Measurements from ENCODE around the gene SLC30A7. TPM values are rescaled to one million over a fixed set of nuclear protein-coding genes. Genes with fewer than 3 reads are reported as not detected.

Gene SLC30A7
- polyA plus RNA-seq, 3 donors = 15.4 to 20.9 (median 18.4) TPM

DNA sequence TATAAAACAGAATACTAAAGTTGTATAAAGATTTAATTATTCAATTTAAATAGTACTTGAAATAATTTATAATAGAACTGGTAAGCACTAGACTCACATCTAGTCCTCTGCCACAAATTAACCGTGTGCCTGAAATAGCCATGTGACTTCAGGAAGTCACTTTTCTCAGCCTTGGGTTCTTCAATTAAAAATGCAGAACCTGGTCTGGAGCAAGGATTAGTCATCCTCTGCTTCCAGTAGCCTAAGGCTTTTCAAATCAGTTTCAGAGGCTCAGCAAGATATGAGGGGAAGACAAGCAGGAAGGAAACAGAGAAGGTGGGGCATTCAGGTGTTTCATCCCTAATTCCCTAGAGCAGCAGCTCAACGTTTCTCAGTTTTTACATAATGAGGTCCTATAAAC lies 106.7 kb downstream of the SLC30A7 start:
- DNase-seq (ENCODE audit: extremely low read depth in 1 of 11, low read depth in 9 of 11, low spot score in 4 of 11) = no peak

DNA sequence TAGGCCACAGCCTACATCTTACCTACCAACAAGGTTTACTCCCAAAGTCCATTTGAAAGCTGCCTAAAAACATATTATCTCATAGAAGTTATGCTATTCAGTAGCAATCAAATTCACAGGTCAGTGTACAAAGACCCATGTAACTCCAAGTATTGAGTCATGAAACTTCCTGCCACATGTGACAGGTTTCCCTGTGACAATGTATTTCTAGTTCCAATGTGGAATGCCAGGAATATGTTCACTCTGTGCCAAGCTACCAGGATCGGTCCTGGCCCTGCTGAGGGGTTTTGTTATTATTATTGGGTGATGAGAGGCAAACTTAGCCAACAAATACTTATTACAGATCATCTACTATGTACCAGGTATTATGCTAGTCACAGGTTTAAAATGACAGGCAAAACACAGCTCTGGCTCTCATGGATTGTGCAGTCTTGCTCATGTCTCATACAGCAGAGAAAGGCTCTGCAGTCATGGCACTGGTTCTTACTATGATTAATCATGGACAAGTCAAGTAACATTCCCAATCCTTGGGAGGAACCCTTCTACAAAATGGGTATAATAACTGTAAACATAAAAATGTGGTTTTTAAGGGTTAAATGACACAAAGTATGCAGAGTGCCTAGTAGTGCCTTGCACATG lies 107.2 kb downstream of the SLC30A7 start:
- DNase-seq (ENCODE audit: extremely low read depth in 1 of 11, low read depth in 9 of 11, low spot score in 4 of 11) = no peak

DNA sequence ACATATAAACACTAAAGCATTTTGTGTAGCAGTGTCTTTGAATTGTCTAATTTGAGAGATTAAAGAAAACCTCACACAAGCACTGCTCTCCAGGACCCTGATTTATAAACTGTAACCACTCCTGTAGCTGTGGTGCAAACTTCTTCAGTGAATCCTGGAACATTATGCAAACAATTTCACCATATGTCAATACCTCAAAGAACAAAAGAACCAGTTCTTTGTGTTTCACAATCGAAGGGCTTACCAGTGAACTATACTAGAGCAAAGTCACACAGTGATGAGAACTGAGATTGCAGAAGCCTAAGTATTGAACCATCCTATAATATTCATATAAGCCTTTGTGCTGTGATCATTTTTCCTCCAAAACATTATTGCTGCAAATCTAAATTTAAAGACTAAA lies 108.2 kb downstream of the SLC30A7 start:
- no peak for DNase-seq (ENCODE audit: extremely low read depth in 1 of 11, low read depth in 9 of 11, low spot score in 4 of 11)

DNA sequence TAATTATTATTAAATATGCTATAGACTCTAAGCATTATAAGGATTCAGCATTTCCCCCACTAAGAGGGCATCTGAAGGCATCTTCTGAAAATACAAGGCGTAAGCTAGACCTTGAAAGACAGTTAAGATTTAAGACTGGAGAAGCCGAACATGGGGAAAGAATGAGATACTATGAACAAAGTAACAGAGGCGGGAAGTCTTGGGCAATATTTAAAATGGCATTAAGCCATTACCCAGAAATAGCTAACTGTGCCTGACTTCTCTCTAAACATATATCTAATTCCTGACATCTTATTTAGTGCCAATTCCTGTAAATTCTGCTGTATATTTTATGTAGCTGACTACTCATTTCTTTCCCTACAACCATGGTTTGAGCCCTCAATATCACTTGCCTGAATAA lies 108.8 kb downstream of the SLC30A7 start:
- no peak for DNase-seq (ENCODE audit: extremely low read depth in 1 of 11, low read depth in 9 of 11, low spot score in 4 of 11)

DNA sequence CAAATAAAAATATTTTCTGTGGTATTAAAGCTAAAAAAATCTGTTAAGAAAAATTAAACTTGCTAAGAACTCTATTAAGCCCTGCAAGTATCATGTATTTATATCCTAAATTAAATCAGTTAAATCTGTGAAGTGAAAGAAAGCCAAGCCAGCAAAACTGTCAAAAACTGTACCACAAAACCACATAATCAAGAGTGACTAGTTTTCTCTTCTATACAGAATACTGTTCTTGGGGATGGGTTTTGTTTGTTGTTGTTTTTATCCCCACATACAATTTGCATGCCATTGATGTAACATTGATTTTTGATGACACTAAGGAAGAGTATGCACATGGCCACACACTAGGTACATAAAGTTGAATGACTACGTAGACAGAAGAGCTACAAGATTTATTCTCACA lies 109.3 kb downstream of the SLC30A7 start:
- no peak for DNase-seq (ENCODE audit: extremely low read depth in 1 of 11, low read depth in 9 of 11, low spot score in 4 of 11)

DNA sequence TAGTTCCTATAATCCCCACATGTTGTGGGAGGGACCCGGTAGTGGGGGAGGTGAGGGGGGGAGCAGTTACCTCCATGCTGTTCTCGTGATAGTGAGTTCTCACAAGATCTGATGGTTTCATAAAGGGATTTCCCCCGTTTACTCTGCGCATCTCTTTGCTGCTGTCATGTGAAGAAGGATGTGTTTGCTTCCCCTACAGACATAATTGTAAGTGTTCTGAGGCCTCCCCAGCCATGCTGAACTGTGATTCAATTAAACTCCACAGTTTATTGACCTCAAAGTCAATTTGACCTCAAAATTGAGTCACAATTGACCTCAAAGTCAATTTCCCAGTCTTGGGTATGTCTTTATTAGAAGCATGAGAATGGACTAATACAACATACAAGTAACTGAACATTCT lies 110.0 kb downstream of the SLC30A7 start:
- DNase-seq (ENCODE audit: extremely low read depth in 1 of 11, low read depth in 9 of 11, low spot score in 4 of 11) = no peak

DNA sequence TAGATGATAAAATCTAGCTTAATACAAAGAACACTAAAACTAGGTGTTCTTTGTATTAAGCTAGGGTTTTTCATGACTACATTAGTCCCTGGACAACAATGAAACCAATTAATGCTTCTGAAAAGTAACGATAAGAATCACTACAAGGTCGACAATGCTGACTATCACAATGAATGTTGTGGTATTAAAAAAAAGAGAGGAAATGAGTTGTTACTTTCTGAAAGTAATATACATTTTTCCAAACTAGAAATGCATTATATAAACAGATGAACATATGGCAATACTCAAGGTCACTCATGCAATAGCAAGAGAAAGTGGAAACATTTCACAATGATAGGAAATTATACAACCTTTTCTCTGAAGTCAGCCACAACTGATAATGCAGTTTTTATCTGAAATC lies 110.7 kb downstream of the SLC30A7 start:
- no peak for DNase-seq (ENCODE audit: extremely low read depth in 1 of 11, low read depth in 9 of 11, low spot score in 4 of 11)

DNA sequence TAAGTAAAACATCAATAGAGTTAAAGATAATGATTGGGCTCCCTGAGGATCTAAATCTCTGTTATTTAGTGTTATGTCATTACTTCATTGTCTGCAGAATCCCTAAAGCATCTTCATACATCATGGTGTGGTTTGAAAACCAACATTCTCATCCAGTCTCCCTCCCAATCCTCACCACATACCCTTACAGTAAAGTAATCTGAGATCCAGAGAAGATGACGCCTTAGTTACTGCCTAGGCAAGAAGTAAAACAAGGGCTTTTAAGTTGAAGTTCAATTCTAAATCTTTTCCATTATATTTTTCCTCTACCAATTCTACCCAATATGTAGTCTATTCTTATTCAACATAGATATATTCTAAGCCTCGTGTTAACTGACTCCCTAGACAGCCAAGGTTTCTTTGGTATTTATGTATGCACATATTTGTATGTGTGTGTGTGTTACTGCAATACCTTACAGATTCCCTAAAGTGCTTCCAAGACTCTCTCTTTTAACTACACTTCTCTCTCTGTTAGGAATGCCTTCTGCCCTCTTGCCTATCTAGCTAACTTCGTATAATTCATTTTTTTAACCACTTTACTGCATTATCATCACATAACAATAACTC lies 112.4 kb downstream of the SLC30A7 start:
- DNase-seq (ENCODE audit: extremely low read depth in 1 of 11, low read depth in 9 of 11, low spot score in 4 of 11) = no peak

DNA sequence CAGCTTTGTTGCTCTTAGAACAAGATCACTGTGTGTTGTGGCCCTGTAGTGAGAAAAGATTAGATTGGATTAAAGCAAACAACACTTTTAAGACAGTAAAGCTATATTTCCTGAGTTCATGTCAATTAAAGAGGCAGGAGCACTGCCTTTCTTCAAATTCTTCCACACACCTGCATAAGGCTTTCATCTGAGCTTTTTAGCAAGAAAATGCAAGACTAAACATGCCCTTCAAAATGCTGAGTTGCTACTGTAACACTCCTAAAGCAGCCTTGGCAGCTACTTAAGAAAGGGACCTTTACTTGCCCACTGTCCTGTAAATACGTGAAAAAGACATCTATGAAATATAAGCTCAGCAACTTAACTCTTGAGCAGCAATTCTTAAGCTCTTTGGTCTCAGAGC lies 117.9 kb downstream of the SLC30A7 start:
- no peak for DNase-seq (ENCODE audit: extremely low read depth in 1 of 11, low read depth in 9 of 11, low spot score in 4 of 11)

DNA sequence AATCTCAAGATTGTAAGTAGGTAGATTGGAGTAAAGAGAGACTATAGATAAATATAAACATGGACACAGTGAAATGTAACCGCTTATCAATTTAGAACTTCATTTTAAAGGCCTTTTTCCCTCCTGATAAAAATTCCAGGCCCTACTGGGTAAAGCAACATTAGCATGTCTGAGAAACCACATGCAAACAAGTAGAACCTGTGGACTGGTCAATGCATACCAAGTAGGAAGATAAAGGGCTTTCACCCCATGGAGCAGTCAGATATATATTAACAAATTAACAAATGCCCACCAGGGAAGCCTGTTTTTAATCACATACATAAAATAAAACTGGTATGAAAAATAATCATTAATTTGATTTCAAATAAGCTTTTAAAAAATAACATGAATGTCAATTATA lies 121.6 kb downstream of the SLC30A7 start:
- DNase-seq (ENCODE audit: extremely low read depth in 1 of 11, low read depth in 9 of 11, low spot score in 4 of 11) = no peak

DNA sequence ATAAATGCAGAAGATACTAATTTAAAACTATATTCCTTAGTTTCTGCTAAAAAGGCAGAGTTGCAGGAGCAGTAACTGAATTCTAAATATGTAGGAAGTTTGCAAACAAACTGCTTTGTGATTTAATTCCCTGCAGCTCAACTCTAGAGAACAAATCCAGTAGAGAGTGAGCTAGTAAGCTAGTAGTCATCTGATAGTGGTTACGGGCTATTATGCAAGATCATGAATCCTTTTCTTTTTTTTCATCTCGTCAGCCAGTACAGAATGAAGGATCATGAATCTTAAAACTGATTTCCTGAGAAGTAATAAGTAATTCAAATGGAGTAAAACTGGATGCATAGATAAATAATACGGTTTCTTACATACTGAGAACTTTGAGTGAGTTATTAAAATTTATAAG lies 126.4 kb downstream of the SLC30A7 start:
- no peak for DNase-seq (ENCODE audit: extremely low read depth in 1 of 11, low read depth in 9 of 11, low spot score in 4 of 11)

DNA sequence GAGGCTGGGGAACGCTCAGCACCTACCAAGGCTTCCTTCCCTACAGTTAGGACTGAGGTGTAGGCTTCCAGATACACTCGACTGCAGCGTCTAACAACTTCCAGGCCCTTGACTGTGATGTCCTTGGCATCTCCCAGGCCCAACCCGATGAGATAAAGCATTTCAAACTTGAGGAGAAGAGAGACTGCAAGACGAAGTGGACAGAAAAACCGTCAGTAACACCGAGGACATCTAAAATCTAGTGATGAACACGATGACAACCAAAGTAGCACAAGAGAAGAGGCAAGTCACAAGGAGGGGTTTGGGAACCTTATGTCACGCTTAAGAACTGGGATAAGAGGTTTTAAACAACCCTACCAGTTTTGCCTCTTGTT lies 129.4 kb downstream of the SLC30A7 start:
- DNase-seq (ENCODE audit: extremely low read depth in 1 of 11, low read depth in 9 of 11, low spot score in 4 of 11) = peak in 7 of 11 donors; percentile 8 to 56 (median 20)

DNA sequence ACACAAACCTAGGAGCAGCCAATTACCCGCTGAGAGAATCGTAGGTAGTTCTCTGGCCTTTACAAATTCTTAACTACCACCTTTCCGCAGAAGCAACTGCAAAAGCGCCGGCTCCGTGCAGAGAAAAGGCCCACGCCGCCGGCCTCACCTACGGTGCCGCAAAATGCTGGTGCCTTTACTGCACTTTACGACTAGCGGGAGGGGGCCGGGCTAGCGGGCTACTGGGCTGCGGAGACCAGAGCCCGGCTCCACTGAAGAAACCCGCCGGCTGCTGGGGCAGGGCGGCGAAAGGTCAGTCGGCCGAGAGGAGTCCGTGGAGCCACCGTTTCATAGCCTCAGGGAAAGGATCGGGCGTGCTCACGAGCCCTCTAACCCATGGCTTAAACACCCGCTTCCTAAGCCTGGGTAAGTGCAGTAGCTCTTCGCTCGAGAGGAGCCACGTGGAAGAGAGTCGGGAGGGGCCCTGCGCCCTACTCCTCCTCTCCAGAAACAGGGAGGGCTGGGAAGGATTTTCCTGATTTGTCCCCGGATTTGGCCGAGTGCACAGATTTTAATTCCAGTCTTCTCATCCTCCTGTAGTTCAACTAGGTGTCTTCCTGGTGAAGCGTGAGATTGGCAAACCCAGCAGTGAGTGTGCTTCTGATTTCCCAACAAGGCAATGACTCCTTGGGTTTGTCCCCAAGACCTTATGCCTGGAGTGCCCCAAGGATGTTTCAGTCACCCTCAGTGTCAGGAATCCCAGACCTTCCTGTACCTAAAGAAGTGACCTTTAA lies 130.0 kb downstream of the SLC30A7 start, which contains the start of gene DPH5:
Gene DPH5 (minus strand): TSS at position 128 of the 773 bp plus-strand sequence. CDS start 341 bp downstream, outside the sequence.
- peak; percentile 62 to 87 (median 79) for DNase-seq (ENCODE audit: extremely low read depth in 1 of 11, low read depth in 9 of 11, low spot score in 4 of 11)

DNA sequence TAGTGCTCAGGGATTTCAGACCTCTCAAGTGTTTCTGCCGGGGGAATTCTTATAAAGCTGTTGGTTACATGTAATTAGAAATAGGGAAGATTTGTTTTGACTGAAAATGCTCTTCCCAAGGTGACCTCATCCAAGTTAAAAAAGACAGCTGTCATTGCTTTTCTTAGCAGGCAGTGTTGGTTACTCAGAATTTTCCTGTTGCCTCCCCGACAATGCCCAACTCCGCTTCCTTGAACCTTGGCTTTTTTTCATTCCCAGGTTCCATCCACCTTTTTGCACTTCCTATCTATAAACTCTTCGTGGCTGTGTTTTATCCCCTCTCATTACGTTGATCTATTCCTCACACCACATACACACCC lies 130.5 kb downstream of the SLC30A7 start:
- DNase-seq (ENCODE audit: extremely low read depth in 1 of 11, low read depth in 9 of 11, low spot score in 4 of 11) = peak in 1 of 11 donors; percentile 1

DNA sequence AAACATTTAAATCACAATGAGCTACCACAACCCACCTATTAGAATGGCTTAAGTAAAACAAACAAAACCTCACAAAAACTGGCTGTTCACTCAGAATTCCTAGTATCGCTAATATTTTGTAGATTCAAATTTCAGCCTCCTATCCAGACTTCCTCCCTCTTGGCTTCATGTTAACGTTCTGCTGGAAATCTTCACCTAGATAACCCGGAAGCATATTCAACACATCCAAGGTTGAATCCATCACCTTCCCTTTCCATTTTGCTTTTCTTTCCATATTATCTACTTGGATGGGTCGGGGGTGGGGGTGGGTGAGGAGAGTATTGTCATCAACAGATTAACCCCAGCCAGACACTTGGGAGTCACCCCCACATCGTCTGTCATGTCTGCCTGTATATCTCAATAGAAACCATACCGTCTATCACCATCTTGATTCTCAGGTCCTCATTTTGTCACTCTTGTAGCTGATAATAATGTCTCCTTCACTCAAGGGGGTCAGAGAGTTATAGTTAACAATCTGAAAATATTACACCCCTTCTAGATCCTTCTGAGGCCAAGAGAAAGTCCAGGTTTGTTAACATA lies 131.4 kb downstream of the SLC30A7 start:
- DNase-seq (ENCODE audit: extremely low read depth in 1 of 11, low read depth in 9 of 11, low spot score in 4 of 11) = no peak

DNA sequence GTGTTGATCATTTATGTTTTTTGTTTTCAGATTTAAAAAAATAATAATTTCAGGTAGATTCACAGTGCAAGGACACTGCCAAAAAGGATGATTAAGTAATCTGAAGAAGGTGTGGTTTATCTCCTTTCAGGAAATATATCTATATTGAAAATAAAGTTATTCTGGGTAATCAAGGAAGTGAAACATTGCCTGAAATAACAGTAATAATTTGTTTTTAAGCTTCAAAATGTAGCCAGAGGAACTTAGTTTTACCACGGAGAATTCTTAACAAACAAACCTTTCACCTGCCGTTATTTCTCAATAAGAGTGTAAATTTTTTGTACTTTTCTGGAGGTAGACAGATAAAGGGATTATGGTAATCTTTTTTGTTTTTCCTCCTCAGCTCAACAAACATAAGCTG lies 132.6 kb downstream of the SLC30A7 start:
- DNase-seq (ENCODE audit: extremely low read depth in 1 of 11, low read depth in 9 of 11, low spot score in 4 of 11) = no peak

DNA sequence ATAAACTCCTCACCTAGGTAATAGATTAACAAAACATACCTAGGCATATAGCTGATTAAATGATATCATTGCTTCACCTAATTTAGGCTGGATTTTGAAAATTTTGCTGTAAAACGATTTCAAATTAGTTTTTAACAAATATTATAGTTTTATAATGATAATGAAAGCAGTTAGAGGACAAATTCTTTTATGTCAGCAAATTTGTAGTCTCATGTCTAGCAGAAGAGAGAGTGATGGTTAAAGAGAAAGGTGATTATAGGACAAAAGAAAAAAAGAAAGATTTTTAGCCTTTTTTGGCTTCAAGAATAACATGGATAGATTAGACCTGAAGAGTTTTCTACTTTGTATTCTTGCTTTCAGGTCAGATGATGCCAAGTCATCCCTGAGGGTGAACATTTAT lies 133.3 kb downstream of the SLC30A7 start:
- no peak for DNase-seq (ENCODE audit: extremely low read depth in 1 of 11, low read depth in 9 of 11, low spot score in 4 of 11)

DNA sequence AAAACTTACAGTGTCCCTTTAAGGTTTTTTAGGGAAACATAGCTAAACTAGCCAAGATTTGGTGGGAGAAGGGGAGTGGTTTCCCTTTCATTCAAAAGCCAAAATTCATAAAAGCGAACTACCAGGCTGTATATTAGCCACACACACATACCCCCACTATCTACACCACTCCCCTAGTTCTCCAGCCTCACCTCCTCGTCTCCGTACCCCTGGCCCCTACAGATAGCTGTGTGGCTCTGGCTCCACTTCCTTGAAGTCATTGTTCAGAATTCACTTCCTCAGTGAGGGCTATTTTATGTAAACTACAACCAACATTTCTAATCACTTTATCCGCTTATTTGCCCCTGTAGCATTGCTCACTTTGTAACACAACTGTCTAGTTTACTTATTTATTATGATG lies 135.0 kb downstream of the SLC30A7 start:
- DNase-seq (ENCODE audit: extremely low read depth in 1 of 11, low read depth in 9 of 11, low spot score in 4 of 11) = no peak
